GM12873 (cell line): ENCODE measurements around the gene DNAJA4.

Experiments
- TF ChIP-seq, protein P1 (sequence below): IDR thresholded peaks from 2 replicates; pipeline ENCODE4 v1.5.1; 2012; ENCODE audit warnings: low read depth, mild to moderate bottlenecking, moderate library complexity, low read length, control low read depth; ENCODE audit not compliant: insufficient read depth; ENCODE audit errors: missing control alignments

DNAJA4 gene

DNA sequence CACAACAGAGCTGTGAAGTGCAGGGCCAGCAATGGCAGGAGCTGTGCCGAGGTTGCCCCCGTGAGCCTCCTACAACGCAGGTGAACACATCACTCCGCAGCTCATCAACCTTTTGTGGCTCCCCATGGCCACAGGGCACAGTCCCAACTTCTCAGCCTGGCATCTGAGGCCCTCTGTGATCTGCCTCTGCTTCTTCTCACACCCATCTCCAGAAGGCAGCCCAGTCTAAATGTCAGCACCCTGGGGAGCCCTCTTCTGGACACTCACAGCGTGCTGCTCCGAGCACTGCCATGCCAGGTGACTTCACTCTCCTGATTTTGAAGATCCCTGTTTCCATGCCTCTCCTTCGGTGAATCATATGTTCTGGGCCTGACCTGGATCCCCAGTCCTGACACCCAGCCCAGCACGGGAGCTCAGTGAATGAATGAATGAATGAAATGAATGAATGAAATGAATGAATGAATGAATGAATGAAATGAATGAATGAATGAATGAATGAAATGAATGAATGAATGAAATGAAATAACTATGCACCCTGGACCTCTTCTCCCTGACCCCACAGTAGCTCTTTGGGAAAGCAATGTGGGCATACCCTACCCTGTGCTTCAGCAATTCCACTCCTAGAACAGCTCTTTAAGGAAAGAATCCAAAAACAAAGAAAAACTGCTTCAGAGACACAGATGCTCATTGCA lies 52.9 kb downstream of the DNAJA4 start:
- TF ChIP-seq, protein P1, sequence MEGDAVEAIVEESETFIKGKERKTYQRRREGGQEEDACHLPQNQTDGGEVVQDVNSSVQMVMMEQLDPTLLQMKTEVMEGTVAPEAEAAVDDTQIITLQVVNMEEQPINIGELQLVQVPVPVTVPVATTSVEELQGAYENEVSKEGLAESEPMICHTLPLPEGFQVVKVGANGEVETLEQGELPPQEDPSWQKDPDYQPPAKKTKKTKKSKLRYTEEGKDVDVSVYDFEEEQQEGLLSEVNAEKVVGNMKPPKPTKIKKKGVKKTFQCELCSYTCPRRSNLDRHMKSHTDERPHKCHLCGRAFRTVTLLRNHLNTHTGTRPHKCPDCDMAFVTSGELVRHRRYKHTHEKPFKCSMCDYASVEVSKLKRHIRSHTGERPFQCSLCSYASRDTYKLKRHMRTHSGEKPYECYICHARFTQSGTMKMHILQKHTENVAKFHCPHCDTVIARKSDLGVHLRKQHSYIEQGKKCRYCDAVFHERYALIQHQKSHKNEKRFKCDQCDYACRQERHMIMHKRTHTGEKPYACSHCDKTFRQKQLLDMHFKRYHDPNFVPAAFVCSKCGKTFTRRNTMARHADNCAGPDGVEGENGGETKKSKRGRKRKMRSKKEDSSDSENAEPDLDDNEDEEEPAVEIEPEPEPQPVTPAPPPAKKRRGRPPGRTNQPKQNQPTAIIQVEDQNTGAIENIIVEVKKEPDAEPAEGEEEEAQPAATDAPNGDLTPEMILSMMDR: peak; percentile 22

DNA sequence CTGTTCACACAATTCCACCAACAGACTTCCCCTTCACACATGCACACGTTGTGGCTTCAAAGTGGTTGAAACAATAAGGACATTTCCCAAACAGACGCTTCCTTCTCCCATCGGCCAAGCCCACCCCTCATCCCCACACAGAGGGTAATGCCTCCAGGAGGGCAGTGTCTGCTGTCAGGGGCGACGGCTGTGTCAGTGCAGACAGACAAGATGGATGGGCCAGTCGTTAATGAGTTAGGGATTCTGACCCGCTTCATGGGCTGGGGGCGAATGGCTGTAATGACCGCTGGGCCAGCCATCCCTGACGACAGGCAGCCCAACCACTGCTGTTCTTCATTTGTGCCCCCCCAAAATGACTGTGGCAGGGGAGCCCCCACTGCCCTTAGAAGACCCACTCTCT lies 55.2 kb downstream of the DNAJA4 start:
- TF ChIP-seq, protein P1: no peak

DNA sequence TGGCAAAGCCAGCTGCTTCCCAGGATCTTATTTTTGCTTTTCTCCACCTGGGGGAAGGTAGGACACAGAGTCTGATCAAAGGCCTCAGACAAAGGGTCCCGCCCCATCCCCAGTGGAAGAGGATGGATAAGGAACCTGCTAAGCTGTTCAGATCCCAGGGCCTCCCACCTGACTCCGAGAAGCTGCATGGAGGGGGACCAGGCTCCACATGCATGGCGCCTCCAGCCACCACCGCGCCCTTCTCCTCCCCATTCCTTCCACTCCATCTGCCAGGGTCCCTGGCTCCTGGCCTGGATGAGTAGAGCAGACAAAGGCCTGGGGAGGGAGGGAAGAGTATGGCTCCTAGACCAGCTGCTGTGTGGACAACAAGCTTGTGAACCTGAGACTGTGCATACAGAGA lies 55.8 kb downstream of the DNAJA4 start:
- TF ChIP-seq, protein P1: no peak

DNA sequence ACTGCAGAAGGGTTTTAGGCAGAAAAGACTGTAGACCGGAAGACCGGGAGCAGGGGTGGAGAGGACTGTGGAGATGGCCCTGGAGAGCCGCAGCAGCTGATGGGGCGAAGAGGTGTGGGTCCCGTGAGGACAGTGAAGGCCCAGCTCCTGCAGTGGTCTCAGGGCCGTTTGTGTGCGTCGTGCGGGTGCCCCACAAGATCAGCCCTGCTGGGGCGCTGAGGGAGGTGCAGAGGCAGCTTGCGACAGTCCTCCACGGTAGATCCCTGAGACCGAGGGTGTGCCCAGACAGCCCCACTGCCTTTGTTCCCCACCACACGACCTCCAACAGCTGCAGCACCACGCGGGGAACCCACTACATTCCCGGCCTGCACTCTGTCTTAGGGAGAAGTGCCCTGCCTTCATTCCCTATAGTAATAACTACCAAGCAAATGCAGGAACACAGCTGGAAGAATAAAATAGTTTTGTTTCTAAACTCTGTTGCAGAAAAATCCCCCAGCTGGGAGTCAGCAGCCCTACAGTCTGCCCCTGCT lies 56.7 kb downstream of the DNAJA4 start:
- TF ChIP-seq, protein P1: no peak

DNA sequence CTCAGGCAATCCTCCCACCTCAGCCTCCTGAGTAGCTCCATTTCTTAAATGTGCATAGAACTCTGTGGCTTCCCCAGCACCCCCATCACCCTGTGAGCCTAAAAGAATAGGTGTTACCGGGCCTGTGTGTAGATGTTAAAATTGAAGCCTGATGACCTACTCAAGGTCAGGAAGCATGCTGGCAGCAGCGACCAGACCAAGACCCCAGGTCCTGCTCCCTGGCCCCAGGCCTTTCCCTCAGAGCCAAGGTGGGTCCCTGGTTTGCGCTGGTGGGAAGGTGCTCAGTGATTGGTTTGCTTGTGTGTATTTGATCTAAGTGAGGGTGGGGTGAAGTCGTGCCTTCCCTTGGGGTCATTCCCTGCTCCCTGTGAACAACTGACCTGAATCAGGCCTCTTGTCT lies 57.4 kb downstream of the DNAJA4 start:
- TF ChIP-seq, protein P1: no peak

DNA sequence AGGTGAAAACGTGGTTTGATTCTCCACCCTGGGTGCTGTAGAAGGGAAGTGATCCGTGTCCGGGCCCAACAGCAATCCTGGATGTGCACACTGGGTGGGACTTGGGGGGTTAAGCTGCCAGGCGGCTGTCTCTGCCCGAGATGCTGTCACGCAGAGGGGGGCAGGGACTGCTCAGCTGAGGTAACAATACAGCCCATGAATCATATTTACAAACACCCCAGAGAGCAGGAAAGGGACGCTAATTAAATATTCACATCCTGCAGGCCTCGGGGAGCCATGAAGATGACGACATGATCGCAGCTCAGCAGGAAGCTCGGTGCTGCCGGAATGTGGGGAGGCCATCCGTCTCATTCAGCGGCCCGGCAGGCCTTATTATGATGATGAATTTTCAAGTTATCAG lies 57.9 kb downstream of the DNAJA4 start:
- TF ChIP-seq, protein P1: no peak

DNA sequence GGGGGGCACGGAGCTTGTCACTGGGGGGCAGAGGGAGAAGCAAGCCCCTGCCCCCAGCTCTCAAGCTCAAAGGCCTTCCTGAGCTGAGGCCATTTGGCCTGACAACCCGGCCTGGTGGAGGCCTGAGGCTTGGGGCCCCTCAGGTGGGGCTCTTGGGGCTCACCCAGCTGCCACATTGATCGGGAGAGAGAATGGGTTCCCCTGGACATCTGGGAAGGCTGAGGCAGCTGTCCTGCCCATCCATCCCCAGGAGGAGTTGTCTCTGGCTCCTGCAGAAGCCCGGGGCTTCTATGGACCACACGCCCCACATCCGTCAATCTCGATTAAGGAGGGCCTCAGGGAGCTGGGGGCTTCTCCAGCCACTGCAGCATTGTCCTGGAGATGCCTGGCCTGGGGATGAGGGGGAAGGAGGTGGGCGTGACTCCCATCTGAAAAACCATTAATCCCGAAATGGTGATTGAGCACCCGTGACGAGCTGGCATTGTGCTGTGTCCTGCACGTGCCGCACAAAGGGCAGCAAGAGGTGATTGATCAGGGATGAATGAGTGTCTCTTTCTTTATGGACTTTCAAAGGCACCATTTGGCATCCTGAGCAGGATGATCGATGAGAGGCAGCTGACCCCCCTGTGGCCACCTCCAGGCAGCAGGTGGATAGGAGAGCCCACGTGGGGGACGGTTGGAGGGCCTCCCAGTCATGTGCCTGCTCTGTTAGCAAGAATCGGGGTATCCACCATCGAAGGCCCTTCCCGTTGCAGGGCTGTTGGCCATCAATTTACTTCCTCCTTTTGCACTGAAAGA lies 58.6 kb downstream of the DNAJA4 start:
- TF ChIP-seq, protein P1: no peak
